A549 (cell line): ENCODE measurements around the gene ENTR1. TPM values are rescaled to one million over a fixed set of nuclear protein-coding genes. Genes with fewer than 3 reads are reported as not detected.

Source experiments
- ATAC-seq, 2 experiments: fragments of 200-7000 bp in 1 of 2; fragments of >200 bp in 1 of 2; cut with Nextera tagmentation in 1 of 2; cut with Tn5 transposase in 1 of 2; 3 replicates each; pipeline versions ENCODE4 v1.8.0 to v1.9.1; 2018 to 2020; ENCODE audit warnings: mild to moderate bottlenecking in 1 of 2, moderate library complexity in 1 of 2
- CTCF ChIA-PET: fragments of 300-600 bp; sonication (Branson Sonifier 250); formaldehyde crosslinking; extraction: SDS; loops from one replicate; lab custom pipeline; 2021; ENCODE audit warnings: antibody characterized with exemption, inconsistent platforms; lab: Yijun Ruan, JAX
- POLR2A ChIA-PET: fragments of 350-600 bp; formaldehyde crosslinking; extraction: SDS; loops from one replicate; lab custom pipeline; 2021; ENCODE audit warnings: antibody characterized with exemption, inconsistent platforms; lab: Yijun Ruan, JAX
- DNase-seq, 2 experiments: peaks; one replicate each; pipeline versions ENCODE4 v3.0.0 to v3.0.0-alpha.2; 2011 to 2016; ENCODE audit warnings: low read depth in 1 of 2, low spot score in 1 of 2
- FAIRE-seq: peaks from 2 replicates; lab custom pipeline; 2011; peaks lifted over from hg19 to GRCh38; lab: Jason Lieb, UNC
- H3K27ac ChIP-seq, 2 experiments: fragments of >200 bp; sonication (Bioruptor Twin); formaldehyde crosslinking; 3 replicates each; pipeline ENCODE4 v1.5.1; 2016 to 2017
- H3K4me1 ChIP-seq: fragments of >200 bp; sonication (Bioruptor Twin); formaldehyde crosslinking; 3 replicates; pipeline ENCODE4 v1.6.1; 2016
- H3K4me2 ChIP-seq: fragments of >200 bp; sonication (Bioruptor Twin); formaldehyde crosslinking; 3 replicates; pipeline ENCODE4 v1.6.1; 2016
- H3K4me3 ChIP-seq: fragments of >200 bp; sonication (Bioruptor Twin); formaldehyde crosslinking; 3 replicates; pipeline ENCODE4 v1.5.1; 2016
- H3K9me3 ChIP-seq: fragments of >200 bp; sonication (Bioruptor Twin); formaldehyde crosslinking; 3 replicates; pipeline ENCODE4 v1.6.1; 2016
- ATOH8 ChIP-seq: fragments of 250-450 bp; sonication (Bioruptor Pico); IDR thresholded peaks from 2 replicates; pipeline ENCODE4 v1.5.0; 2020; ENCODE audit warnings: low read depth, mild to moderate bottlenecking, moderate library complexity
- BHLHE40 ChIP-seq: IDR thresholded peaks from 2 replicates; pipeline ENCODE4 v1.6.1; 2012; ENCODE audit warnings: low read depth, low read length, inconsistent platforms
- CBX2 ChIP-seq: fragments of 200-600 bp; sonication (generic); IDR thresholded peaks from 2 replicates; pipeline ENCODE4 v1.6.1; 2016; ENCODE audit warnings: low read depth, mild to moderate bottlenecking, borderline replicate concordance
- CBX8 ChIP-seq: fragments of 200-600 bp; sonication (generic); IDR thresholded peaks from 2 replicates; pipeline ENCODE4 v1.6.1; 2016
- CEBPB ChIP-seq, 2 experiments: fragments of >200 bp in 1 of 2; sonication (Bioruptor Twin) in 1 of 2; formaldehyde crosslinking in 1 of 2; IDR thresholded peaks; 2 replicates each; pipeline ENCODE4 v1.6.1; 2012 to 2016
- E2F6 ChIP-seq: IDR thresholded peaks from 2 replicates; pipeline ENCODE4 v1.6.1; 2012; ENCODE audit warnings: low read depth, borderline replicate concordance
- EHMT2 ChIP-seq: fragments of 200-600 bp; sonication (generic); IDR thresholded peaks from 2 replicates; pipeline ENCODE4 v1.6.1; 2016; ENCODE audit warnings: antibody characterized with exemption, low read depth, mild to moderate bottlenecking, moderate library complexity
- ELK1 ChIP-seq: fragments of 150-350 bp; IDR thresholded peaks from 2 replicates; pipeline ENCODE4 v1.6.1; 2014; ENCODE audit warnings: low read depth, mild to moderate bottlenecking, low read length
- EP300 ChIP-seq, 2 experiments: fragments of >200 bp; sonication (Bioruptor Twin); formaldehyde crosslinking; IDR thresholded peaks; 2 replicates in 1 of 2; 3 replicates in 1 of 2; pipeline ENCODE4 v1.6.1; 2016 to 2017
- FOSL2 ChIP-seq, 2 experiments: fragments of 450-650 bp in 1 of 2; fragments of >200 bp in 1 of 2; sonication (Bioruptor Twin) in 1 of 2; formaldehyde crosslinking; IDR thresholded peaks; 2 replicates each; pipeline versions ENCODE4 v1.5.0 to v1.6.1; 2016 to 2020; ENCODE audit warnings: mild to moderate bottlenecking in 1 of 2, moderate library complexity in 1 of 2
- GATA3 ChIP-seq: IDR thresholded peaks from 2 replicates; pipeline ENCODE4 v1.6.1; 2012; ENCODE audit warnings: borderline replicate concordance
- HDAC2 ChIP-seq: fragments of 200-600 bp; sonication (generic); IDR thresholded peaks from 2 replicates; pipeline ENCODE4 v1.6.1; 2016
- HES2 ChIP-seq: fragments of >200 bp; sonication (Bioruptor Twin); formaldehyde crosslinking; IDR thresholded peaks from 2 replicates; pipeline ENCODE4 v1.6.1; 2016
- HEYL ChIP-seq: fragments of 250-450 bp; sonication (Bioruptor Pico); IDR thresholded peaks from 2 replicates; pipeline ENCODE4 v1.8.0; 2021; ENCODE audit warnings: mild to moderate bottlenecking, moderate library complexity
- HMGXB4 ChIP-seq: fragments of 250-450 bp; sonication (Bioruptor Pico); IDR thresholded peaks from 2 replicates; pipeline ENCODE4 v1.5.0; 2021; ENCODE audit warnings: mild to moderate bottlenecking, moderate library complexity, borderline replicate concordance
- HOXB13 ChIP-seq: fragments of 250-450 bp; sonication (Bioruptor Pico); IDR thresholded peaks from 2 replicates; pipeline ENCODE4 v1.5.0; 2020; ENCODE audit warnings: low read depth, mild to moderate bottlenecking, moderate library complexity
- KDM1A ChIP-seq: fragments of 200-600 bp; sonication (generic); IDR thresholded peaks from 2 replicates; pipeline ENCODE4 v1.6.1; 2016; ENCODE audit warnings: low read depth, mild to moderate bottlenecking
- KDM5A ChIP-seq: fragments of 200-600 bp; sonication (generic); IDR thresholded peaks from 2 replicates; pipeline ENCODE4 v1.6.1; 2016; ENCODE audit warnings: antibody characterized with exemption, mild to moderate bottlenecking
- MAFK ChIP-seq: fragments of 450-650 bp; IDR thresholded peaks from 2 replicates; pipeline ENCODE4 v1.6.1; 2014; ENCODE audit not compliant: partially characterized antibody
- MAX ChIP-seq: IDR thresholded peaks from 2 replicates; pipeline ENCODE4 v1.6.1; 2012
- MAZ ChIP-seq: fragments of 150-350 bp; IDR thresholded peaks from 2 replicates; pipeline ENCODE4 v1.6.1; 2014; ENCODE audit warnings: antibody characterized with exemption, low read depth, low read length, borderline replicate concordance
- MYC ChIP-seq: IDR thresholded peaks from 2 replicates; pipeline ENCODE4 v1.6.1; 2012; ENCODE audit warnings: mild to moderate bottlenecking, inconsistent platforms, low read length, improper control_type of control experiment, borderline replicate concordance
- PHF8 ChIP-seq: fragments of 200-600 bp; sonication (generic); IDR thresholded peaks from 2 replicates; pipeline ENCODE4 v1.6.1; 2016; ENCODE audit warnings: low read depth, mild to moderate bottlenecking, antibody characterized with exemption, moderate library complexity, borderline replicate concordance
- POLR2A ChIP-seq: IDR thresholded peaks from 2 replicates; pipeline ENCODE4 v1.6.1; 2012; ENCODE audit warnings: mild to moderate bottlenecking, low read length
- RNF2 ChIP-seq: fragments of 200-600 bp; sonication (generic); IDR thresholded peaks from 2 replicates; pipeline ENCODE4 v1.6.1; 2016; ENCODE audit warnings: low read depth, mild to moderate bottlenecking, antibody characterized with exemption, moderate library complexity, borderline replicate concordance
- TFCP2L1 ChIP-seq: fragments of 250-450 bp; sonication (Bioruptor Pico); IDR thresholded peaks from 2 replicates; pipeline ENCODE4 v1.5.0; 2021; ENCODE audit warnings: mild to moderate bottlenecking
- USF2 ChIP-seq: fragments of 450-650 bp; IDR thresholded peaks from 2 replicates; pipeline ENCODE4 v1.6.1; 2014; ENCODE audit warnings: antibody characterized with exemption
- ZC3H11A ChIP-seq: fragments of 450-650 bp; IDR thresholded peaks from 2 replicates; pipeline ENCODE4 v1.6.1; 2014; ENCODE audit warnings: antibody characterized with exemption, mild to moderate bottlenecking
- ZFP36 ChIP-seq: fragments of 450-650 bp; IDR thresholded peaks from 2 replicates; pipeline ENCODE4 v1.6.1; 2014; ENCODE audit warnings: borderline replicate concordance; ENCODE audit not compliant: partially characterized antibody
- ZNF302 ChIP-seq: fragments of 250-450 bp; sonication (Bioruptor Pico); IDR thresholded peaks from 2 replicates; pipeline ENCODE4 v1.9.0; 2021; ENCODE audit warnings: inconsistent platforms, mild to moderate bottlenecking, moderate library complexity
- WGBS: methylation state at CpG from one replicate; pipeline ENCODE4 v1.1.6; 2017; ENCODE audit errors: missing lambda C conversion rate; 5-methylcytosine and 5-hydroxymethylcytosine counted together
- polyA plus RNA-seq, 4 experiments: library from polyadenylated mRNA; depleted of rRNA in 3 of 4; stranded (reverse); fragments of >200 nt; fragmentation: RNase III in 1 of 4; extraction: RNeasy Plus Mini Kit Qiagen cat#74134 plus additional on column Dnase treatment in 1 of 4; gene quantifications; 2 replicates in 3 of 4; 3 replicates in 1 of 4; pipeline ENCODE4 v1.2.3, GENCODE V29; 2011 to 2017

ENTR1 gene
- polyA plus RNA-seq, 2 of the 4 experiments (the other 2 are of a cell fraction) = 63.8 to 75.8 TPM

GRCh38 chr9:136411378-136411777 lies 964 bp upstream of the ENTR1 start (continued):
- no peak for TF ChIP-seq HMGXB4 (CRISPR knock-in tag)
- no peak for TF ChIP-seq ZNF302 (CRISPR knock-in tag)
- TF ChIP-seq ELK1 = no peak
- TF ChIP-seq MAFK = no peak

- ChIA-PET POLR2A (interaction anchor here (0.9 to 2.5 kb wide), 2 partner anchors 14 to 47 kb away, joined by 4 to 7 read pairs; partner anchors contain the start of gene DNLZ), CTCF (interaction anchor here (1.0 to 2.8 kb wide), 6 partner anchors 9 to 79 kb away, joined by 3 to 19 read pairs (median 4); partner anchors contain the start of gene DNLZ)
- Histone ChIP-seq H3K9me3 (no peaks in the 10 kb centered on the region), H3K4me1 (peaks cover 19% of the 10 kb centered on the region), H3K27ac (peak overlapping the region; percentile 91 to 95), H3K4me3 (peak overlapping the region; percentile 78), H3K4me2 (peak overlapping the region; percentile 97)
- ATAC-seq (peak; percentile 58 to 69), FAIRE-seq (no peak), DNase-seq (peak; percentile 24 to 57)
- WGBS = 15% methylated on average over 40 of the region's 71 CpGs
- TF ChIP-seq ATOH8 (CRISPR knock-in tag) (peak; percentile 66; the same call in 1 of the 2 replicates), BHLHE40 (no peak), MAZ (no peak), ELK1 (no peak), MYC (peak; percentile 61), EHMT2 (no peak), MAX (peak; percentile 96), POLR2A (no peak), CBX2 (no peak), HDAC2 (no peak), FOSL2 (IDR thresholded peaks at IDR 0.05) (no peak), FOSL2 (CRISPR knock-in tag; IDR thresholded peaks at IDR 0.05) (no peak), ZFP36 (no peak), RNF2 (no peak), ZC3H11A (no peak), CEBPB (IDR thresholded peaks at IDR 0.05) (no peak), GATA3 (no peak), HEYL (CRISPR knock-in tag) (no peak), USF2 (0 out of 2 replicates have a peak, but pooled peaks have one; percentile 36), EP300 (IDR thresholded peaks at IDR 0.05) (no peak), HES2 (no peak), PHF8 (no peak), KDM5A (no peak), E2F6 (peak; percentile 94), KDM1A (no peak), CBX8 (no peak), HOXB13 (0 out of 2 replicates have a peak, but pooled peaks have one; percentile 36), TFCP2L1 (0 out of 2 replicates have a peak, but pooled peaks have one; percentile 38)
Observed at GRCh38 chr9:136409557-136410455, 608 bp downstream of the ENTR1 start.
